Measurements from ENCODE around the gene CASP14. TPM values are rescaled to one million over a fixed set of nuclear protein-coding genes. Genes with fewer than 3 reads are reported as not detected.
"Not testable (repeated sequence)": the region's sequence is repeated elsewhere in the genome, so short reads cannot be mapped to it uniquely, and the experiment has no call there.

CASP14 gene
- total and polyA plus RNA-seq, 8 donors = 0.10 to 0.11 TPM; not detected in 6

DNA sequence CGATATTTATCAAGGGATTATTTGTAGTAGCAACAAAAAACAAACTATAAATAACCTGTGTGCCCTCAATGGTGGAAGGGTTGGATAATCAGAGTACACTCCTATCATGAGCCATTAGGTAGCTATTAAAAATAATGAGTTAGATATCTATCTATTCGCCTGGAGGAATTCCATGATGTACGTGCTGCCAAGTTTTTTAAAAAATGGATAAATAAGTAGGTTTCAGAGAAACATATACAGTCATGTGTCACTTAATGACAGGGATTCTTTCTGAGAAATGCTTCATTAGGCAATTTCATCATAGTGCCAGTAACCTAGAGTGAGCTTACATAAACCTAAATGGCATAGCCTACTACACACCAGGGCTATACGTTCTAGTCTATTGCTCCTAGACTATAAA, 26.5 kb downstream of the CASP14 start:
- DNase-seq (no peak), ATAC-seq (no peak)
- Histone ChIP-seq H3K27me3 (peaks cover 0 to 17% of the 10 kb centered on the region in 2 donors), H3K4me3 (no peak overlapping the region), H3K4me1 (no peaks in the 10 kb centered on the region), H3K27ac (no peak overlapping the region), H3K36me3 (no peaks in the 10 kb centered on the region), H3K9me3 (no peaks in the 10 kb centered on the region)
- TF ChIP-seq, protein P1, sequence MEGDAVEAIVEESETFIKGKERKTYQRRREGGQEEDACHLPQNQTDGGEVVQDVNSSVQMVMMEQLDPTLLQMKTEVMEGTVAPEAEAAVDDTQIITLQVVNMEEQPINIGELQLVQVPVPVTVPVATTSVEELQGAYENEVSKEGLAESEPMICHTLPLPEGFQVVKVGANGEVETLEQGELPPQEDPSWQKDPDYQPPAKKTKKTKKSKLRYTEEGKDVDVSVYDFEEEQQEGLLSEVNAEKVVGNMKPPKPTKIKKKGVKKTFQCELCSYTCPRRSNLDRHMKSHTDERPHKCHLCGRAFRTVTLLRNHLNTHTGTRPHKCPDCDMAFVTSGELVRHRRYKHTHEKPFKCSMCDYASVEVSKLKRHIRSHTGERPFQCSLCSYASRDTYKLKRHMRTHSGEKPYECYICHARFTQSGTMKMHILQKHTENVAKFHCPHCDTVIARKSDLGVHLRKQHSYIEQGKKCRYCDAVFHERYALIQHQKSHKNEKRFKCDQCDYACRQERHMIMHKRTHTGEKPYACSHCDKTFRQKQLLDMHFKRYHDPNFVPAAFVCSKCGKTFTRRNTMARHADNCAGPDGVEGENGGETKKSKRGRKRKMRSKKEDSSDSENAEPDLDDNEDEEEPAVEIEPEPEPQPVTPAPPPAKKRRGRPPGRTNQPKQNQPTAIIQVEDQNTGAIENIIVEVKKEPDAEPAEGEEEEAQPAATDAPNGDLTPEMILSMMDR (IDR thresholded peaks at IDR 0.05) = no peak
- intact Hi-C loops (cut with DNase I) = no loop called here

DNA sequence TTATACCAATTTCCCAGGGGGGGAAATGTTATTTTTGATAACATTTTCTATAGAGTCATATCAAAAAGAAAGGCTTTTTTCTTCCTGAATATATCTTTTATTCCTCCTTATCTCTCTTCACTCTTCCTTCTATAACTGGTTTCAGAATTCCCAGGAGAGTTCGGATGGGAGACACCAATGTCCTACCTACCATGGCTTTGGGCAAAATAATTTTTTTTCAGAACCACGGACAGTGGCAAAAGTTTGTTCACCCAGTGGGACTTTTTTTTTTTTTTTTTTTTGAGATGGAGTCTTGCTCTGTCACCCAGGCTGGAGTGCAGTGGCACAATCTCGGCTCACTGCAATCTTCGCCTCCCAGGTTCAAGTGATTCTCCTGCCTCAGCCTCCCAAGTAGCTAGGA, 30.7 kb downstream of the CASP14 start:
- DNase-seq = peak in 1 of 4 donors; percentile 2
- intact Hi-C loops (cut with DNase I); H3K4me1 ChIP-seq; H3K36me3 ChIP-seq; ATAC-seq; H3K27ac ChIP-seq; H3K9me3 ChIP-seq; H3K4me3 ChIP-seq: not testable (repeated sequence)
- peaks cover 0 to 51% of the 10 kb centered on the region in 2 donors for H3K27me3 ChIP-seq

- Histone ChIP-seq H3K4me3 (no peak within 1 kb of the TSS), H3K4me1 (no peaks in the 10 kb centered on the region), H3K36me3 (no peaks in the 10 kb centered on the region), H3K9me3 (no peaks in the 10 kb centered on the region), H3K27me3 (peaks cover 0 to 59% of the 10 kb centered on the region in 2 donors), H3K27ac (no peak within 1 kb of the TSS)
- ATAC-seq (no peak), DNase-seq (no peak)
- intact Hi-C loops (cut with DNase I) = no loop called here
- TF ChIP-seq, protein P1 (IDR thresholded peaks at IDR 0.05) = no peak
Observed at GRCh38 chr19:15081911-15082310, 32.6 kb downstream of the CASP14 start, which contains the start of gene OR1I1. OR1I1 (plus strand) TSS chr19:15082211; CDS start chr19:15087066, 4,855 bp downstream.

GRCh38 chr19:15087182-15087581, 37.9 kb downstream of the CASP14 start:
- Histone ChIP-seq H3K27me3 (peaks cover 0 to 42% of the 10 kb centered on the region in 2 donors), H3K36me3 (no peaks in the 10 kb centered on the region), H3K4me3 (no peak overlapping the region), H3K4me1 (no peaks in the 10 kb centered on the region), H3K27ac (no peak overlapping the region), H3K9me3 (no peaks in the 10 kb centered on the region)
- no peak for DNase-seq
- ATAC-seq = no peak
- intact Hi-C loops (cut with DNase I) = no loop called here
- TF ChIP-seq, protein P1 (IDR thresholded peaks at IDR 0.05) = no peak

DNA sequence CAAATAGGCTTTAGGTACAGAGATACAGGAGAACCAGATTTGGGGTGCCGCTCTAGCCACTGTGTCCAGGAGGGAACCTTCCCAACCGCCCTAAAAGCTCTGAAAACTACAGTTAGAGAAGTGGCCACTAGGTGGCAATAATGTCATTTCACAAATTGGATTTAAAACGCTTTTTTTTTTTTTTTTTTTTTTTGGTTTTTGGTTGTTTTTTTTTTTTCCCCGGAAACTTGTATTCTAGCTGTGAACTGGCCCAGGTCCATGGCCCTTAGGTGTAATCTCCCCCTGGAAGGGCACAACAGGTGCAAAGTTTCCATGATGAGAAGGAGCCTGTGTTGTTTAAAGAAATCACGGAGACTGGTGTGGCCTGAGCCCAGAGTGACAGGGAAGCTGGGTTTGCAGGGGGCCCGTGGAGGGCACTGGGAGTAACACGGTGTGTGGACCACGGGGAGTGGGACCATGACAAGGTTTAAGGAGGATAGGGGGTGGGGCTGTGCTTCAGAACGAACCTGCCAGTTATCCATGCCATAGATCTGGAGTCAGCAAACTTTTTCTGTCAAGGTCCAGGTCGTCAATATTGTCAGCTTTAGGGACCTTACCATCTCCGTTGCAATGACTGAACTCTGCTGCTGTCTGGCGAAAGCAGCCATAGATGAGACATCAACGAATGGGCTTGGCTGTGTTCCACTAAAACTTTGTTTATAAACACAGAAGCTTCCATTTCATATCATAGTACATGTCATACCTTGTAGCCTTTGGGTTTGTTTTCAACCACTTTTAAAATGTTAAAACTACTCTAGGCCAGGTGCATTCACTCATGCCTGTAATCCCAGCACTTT, 42.9 kb downstream of the CASP14 start:
- Histone ChIP-seq H3K4me3 (no peak overlapping the region), H3K27ac (no peak overlapping the region), H3K36me3 (no peaks in the 10 kb centered on the region), H3K4me1 (no peaks in the 10 kb centered on the region), H3K27me3 (peaks cover 0 to 9% of the 10 kb centered on the region in 2 donors), H3K9me3 (no peaks in the 10 kb centered on the region)
- intact Hi-C loops (cut with DNase I) = loop anchor here in 1 of 2 donors (10.0 kb wide), 1 partner anchor 463 kb away; no protein-coding TSS in a partner anchor
- TF ChIP-seq, protein P1 (IDR thresholded peaks at IDR 0.05) = peak; percentile 60 to 81
- DNase-seq (peak in 2 of 4 donors; percentile 57 to 81), ATAC-seq (peak; percentile 84)
